ENCODE results near the gene EIPR1. TPM values are rescaled to one million over a fixed set of nuclear protein-coding genes. Genes with fewer than 3 reads are reported as not detected.

The EIPR1 gene
- total RNA-seq, 2 donors from 2014 or later = 18.8 to 39.1 TPM

DNA sequence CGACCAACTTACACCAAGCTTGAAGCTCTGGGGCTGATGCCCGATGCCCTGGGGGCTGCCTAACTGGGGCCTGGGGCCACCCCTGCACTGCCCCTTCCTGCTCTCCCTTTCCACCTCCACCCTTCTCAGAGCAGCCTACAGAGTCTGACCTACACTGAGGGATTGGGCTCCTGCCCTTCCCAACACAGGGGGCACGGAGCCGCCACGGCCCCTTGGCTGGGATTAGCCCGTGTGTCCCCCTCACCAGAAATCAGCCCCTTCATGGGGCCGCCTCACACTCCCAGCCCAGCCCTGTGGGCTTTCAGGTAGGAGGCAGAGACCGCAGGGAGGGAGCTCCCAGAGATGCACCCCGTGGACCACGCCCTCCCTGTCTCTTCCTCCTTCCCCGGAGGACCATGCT lies 198.0 kb downstream of the EIPR1 start:
- DNase-seq = no peak
- Histone ChIP-seq H3K27me3 (no peaks in the 10 kb centered on the region), H3K9me3 (no peaks in the 10 kb centered on the region), H3K27ac (no peak overlapping the region), H3K4me1 (no peaks in the 10 kb centered on the region), H3K4me3 (no peak overlapping the region), H3K9ac (ENCODE audit: low read depth in 2 of 2, low read length in 2 of 2) (no peak overlapping the region), H3K36me3 (no peaks in the 10 kb centered on the region)
- intact Hi-C loops (cut with DNase I) = no loop called here
- TF ChIP-seq, protein P1, sequence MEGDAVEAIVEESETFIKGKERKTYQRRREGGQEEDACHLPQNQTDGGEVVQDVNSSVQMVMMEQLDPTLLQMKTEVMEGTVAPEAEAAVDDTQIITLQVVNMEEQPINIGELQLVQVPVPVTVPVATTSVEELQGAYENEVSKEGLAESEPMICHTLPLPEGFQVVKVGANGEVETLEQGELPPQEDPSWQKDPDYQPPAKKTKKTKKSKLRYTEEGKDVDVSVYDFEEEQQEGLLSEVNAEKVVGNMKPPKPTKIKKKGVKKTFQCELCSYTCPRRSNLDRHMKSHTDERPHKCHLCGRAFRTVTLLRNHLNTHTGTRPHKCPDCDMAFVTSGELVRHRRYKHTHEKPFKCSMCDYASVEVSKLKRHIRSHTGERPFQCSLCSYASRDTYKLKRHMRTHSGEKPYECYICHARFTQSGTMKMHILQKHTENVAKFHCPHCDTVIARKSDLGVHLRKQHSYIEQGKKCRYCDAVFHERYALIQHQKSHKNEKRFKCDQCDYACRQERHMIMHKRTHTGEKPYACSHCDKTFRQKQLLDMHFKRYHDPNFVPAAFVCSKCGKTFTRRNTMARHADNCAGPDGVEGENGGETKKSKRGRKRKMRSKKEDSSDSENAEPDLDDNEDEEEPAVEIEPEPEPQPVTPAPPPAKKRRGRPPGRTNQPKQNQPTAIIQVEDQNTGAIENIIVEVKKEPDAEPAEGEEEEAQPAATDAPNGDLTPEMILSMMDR (IDR thresholded peaks at IDR 0.05) = no peak

DNA sequence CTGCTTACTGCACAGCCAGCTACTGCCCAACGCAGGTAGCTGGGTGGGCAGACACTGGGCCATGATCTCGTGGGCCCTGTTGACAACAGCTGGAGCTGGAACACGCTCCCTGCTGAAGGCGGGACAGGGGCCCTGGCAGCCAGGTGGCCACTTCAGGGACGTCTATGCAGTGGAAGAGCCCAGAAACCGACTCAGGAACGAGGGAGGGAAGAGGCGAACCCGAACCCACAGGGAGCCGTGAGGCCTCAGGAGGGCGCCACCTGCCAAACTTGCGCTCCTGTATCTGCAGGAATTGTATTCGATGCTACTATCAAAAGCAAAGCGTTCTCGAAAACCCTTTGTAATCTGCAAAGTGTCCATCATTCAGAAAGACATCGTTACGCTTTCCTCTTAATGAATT lies 198.4 kb downstream of the EIPR1 start:
- Histone ChIP-seq H3K27me3 (no peaks in the 10 kb centered on the region), H3K27ac (no peak overlapping the region), H3K9ac (ENCODE audit: low read depth in 2 of 2, low read length in 2 of 2) (no peak overlapping the region), H3K9me3 (no peaks in the 10 kb centered on the region), H3K4me1 (no peaks in the 10 kb centered on the region), H3K4me3 (no peak overlapping the region), H3K36me3 (no peaks in the 10 kb centered on the region)
- TF ChIP-seq, protein P1 (IDR thresholded peaks at IDR 0.05) = no peak
- intact Hi-C loops (cut with DNase I) = no loop called here
- no peak for DNase-seq

DNA sequence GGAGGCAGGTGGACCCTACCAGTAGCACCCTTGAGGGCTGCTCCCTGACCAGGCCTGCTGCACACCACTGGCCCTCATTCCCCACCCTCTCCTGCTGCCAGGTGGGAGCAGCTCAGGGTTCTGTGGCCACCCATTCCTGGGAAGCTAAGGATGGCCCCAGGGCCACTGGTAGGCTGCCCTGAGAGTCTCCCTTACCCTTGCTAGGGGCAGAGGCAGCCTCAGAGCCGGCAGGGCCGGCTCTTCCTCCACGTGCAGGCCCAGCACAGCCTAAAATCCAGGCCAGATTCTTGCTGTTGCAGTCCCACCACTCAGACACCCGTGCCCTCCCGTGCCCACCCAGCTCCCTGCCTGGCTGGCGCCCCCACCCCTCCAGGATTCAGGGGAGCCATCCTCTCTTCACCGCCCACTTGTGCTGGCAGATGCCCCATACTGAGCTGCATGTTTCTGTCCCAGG lies 199.0 kb downstream of the EIPR1 start:
- no peak for DNase-seq

DNA sequence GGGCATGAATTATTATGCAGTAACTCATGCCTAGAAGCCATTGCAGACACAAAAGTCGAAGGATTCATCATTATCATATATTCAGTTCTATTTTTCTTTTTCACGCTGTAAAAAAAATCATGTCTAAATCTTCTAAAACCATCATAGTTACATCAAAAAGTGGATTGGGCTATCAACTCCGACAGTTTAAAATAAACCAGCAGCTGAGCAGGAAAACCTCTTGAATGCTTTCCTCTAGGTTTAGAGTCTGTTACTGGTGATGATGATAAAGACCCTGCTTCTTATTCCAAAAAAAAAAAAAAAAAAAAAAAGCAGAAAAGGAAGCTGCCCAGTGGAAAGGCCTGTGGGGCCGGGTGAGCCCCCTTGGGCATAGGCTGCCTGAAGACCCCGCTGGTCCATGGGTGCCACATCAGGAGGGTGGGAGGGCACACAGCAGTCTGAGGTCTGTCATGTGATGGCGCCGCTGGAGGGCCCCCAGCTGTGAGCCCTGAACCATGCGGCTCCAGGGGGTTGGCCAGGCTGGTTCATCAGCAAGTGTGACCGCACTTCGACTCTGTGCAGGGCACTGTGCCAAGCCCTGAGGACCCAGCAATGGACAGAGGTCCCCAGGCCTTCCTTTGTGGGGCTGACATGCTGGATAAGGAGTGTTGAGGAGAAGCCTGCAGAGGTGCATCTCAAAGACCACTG lies 199.6 kb downstream of the EIPR1 start:
- TF ChIP-seq, protein P1 (IDR thresholded peaks at IDR 0.05) = no peak
- intact Hi-C loops (cut with DNase I) = no loop called here
- no peaks in the 10 kb centered on the region for H3K27me3 ChIP-seq
- H3K9me3 ChIP-seq = no peaks in the 10 kb centered on the region
- no peak overlapping the region for H3K27ac ChIP-seq
- H3K4me3 ChIP-seq = no peak overlapping the region
- H3K36me3 ChIP-seq = no peaks in the 10 kb centered on the region
- no peak overlapping the region for H3K9ac ChIP-seq (ENCODE audit: low read depth in 2 of 2, low read length in 2 of 2)
- no peak for DNase-seq
- H3K4me1 ChIP-seq = no peaks in the 10 kb centered on the region

More for the DNA sequence above, 199.0 kb downstream of the EIPR1 start:
- Histone ChIP-seq H3K36me3 (no peaks in the 10 kb centered on the region), H3K9me3 (no peaks in the 10 kb centered on the region), H3K27ac (no peak overlapping the region), H3K4me3 (no peak overlapping the region), H3K9ac (ENCODE audit: low read depth in 2 of 2, low read length in 2 of 2) (no peak overlapping the region), H3K4me1 (no peaks in the 10 kb centered on the region), H3K27me3 (no peaks in the 10 kb centered on the region)
- TF ChIP-seq, protein P1 (IDR thresholded peaks at IDR 0.05) = no peak
- intact Hi-C loops (cut with DNase I) = no loop called here

DNA sequence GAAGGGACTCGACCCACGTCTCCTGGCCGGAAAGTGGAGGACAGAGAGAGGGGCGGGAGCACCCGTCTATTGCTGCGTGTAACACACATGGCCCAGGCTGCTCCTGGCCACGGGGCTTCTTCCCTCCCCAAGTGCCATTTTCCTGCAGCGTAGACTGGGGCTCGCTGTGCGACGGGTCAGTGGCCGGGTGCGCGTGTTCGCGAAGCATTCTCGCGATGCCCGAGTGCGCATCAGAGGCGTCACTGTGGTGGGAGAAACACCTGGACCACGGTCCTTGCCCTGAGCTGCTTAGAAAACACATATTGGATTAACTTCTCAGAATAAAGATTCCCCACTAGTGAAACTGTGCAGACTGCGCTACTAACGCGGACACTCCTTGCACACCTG lies 200.8 kb downstream of the EIPR1 start:
- no peak overlapping the region for H3K4me3 ChIP-seq
- no peaks in the 10 kb centered on the region for H3K27me3 ChIP-seq
- intact Hi-C loops (cut with DNase I) = no loop called here
- no peak overlapping the region for H3K9ac ChIP-seq (ENCODE audit: low read depth in 2 of 2, low read length in 2 of 2)
- no peak overlapping the region for H3K27ac ChIP-seq
- H3K9me3 ChIP-seq = no peaks in the 10 kb centered on the region
- TF ChIP-seq, protein P1 (IDR thresholded peaks at IDR 0.05) = no peak
- no peaks in the 10 kb centered on the region for H3K4me1 ChIP-seq
- no peak for DNase-seq
- H3K36me3 ChIP-seq = no peaks in the 10 kb centered on the region

Measured in colonic mucosa (tissue), 4 donors.